Measurements from ENCODE around the gene EFCAB6. TPM values are rescaled to one million over a fixed set of nuclear protein-coding genes. Genes with fewer than 3 reads are reported as not detected.

Gene EFCAB6
- total RNA-seq, 1 experiment from 2014 or later = 0.52 TPM

- Histone ChIP-seq H3K4me2 (ENCODE audit: low read length) (no peak overlapping the region), H3K4me1 (ENCODE audit: control insufficient read depth in 1 of 2, insufficient read depth in 2 of 2, low read length in 2 of 2) (no peaks in the 10 kb centered on the region), H3K27ac (ENCODE audit: low read depth, low read length) (no peak overlapping the region), H3K9me2 (ENCODE audit: insufficient read depth) (no peaks in the 10 kb centered on the region), H3K27me3 (ENCODE audit: insufficient read depth, low read length) (0 out of 2 replicates have a peak, but pooled peaks cover 17% of the 10 kb centered on the region), H3K9me3 (ENCODE audit: control insufficient read depth in 1 of 2, insufficient read depth in 1 of 2, low read depth in 1 of 2, low read length in 2 of 2) (no peaks in the 10 kb centered on the region), H3K9ac (ENCODE audit: low read length) (no peak overlapping the region), H3K4me3 (replicated peaks in 1 of 2; ENCODE audit: low read depth in 1 of 2, low read length in 2 of 2) (no peak overlapping the region), H3K36me3 (ENCODE audit: control insufficient read depth in 1 of 2, insufficient read depth in 2 of 2, low read length in 2 of 2) (no peaks in the 10 kb centered on the region), H3K79me2 (ENCODE audit: insufficient read depth, low read length) (no peaks in the 10 kb centered on the region), H2AFZ (ENCODE audit: low read depth, low read length, poor library complexity, severe bottlenecking) (no peak overlapping the region), H4K20me1 (ENCODE audit: insufficient read depth) (no peaks in the 10 kb centered on the region; the same call in 1 of the 2 replicates)
- ATAC-seq (peak; percentile 82), DNase-seq (ENCODE audit: low read depth, low spot score) (peak; percentile 7)
- TF ChIP-seq POLR2A (IDR thresholded peaks at IDR 0.05; ENCODE audit: borderline replicate concordance, extremely low read depth, insufficient read depth, insufficient read length) = no peak
- TF ChIP-seq, protein P1, sequence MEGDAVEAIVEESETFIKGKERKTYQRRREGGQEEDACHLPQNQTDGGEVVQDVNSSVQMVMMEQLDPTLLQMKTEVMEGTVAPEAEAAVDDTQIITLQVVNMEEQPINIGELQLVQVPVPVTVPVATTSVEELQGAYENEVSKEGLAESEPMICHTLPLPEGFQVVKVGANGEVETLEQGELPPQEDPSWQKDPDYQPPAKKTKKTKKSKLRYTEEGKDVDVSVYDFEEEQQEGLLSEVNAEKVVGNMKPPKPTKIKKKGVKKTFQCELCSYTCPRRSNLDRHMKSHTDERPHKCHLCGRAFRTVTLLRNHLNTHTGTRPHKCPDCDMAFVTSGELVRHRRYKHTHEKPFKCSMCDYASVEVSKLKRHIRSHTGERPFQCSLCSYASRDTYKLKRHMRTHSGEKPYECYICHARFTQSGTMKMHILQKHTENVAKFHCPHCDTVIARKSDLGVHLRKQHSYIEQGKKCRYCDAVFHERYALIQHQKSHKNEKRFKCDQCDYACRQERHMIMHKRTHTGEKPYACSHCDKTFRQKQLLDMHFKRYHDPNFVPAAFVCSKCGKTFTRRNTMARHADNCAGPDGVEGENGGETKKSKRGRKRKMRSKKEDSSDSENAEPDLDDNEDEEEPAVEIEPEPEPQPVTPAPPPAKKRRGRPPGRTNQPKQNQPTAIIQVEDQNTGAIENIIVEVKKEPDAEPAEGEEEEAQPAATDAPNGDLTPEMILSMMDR (IDR thresholded peaks at IDR 0.05 in 2 of 3, conservative IDR thresholded peaks at IDR 0.05 in 1 of 3; ENCODE audit: borderline replicate concordance in 1 of 3, insufficient read depth in 1 of 3, low read depth in 2 of 3, low read length in 2 of 3) = peak in 2 of 3 experiments; percentile 45 to 60; a peak in 4 of 6 replicates
- TF ChIP-seq MAX (IDR thresholded peaks at IDR 0.05) = no peak
- TF ChIP-seq, protein P2, sequence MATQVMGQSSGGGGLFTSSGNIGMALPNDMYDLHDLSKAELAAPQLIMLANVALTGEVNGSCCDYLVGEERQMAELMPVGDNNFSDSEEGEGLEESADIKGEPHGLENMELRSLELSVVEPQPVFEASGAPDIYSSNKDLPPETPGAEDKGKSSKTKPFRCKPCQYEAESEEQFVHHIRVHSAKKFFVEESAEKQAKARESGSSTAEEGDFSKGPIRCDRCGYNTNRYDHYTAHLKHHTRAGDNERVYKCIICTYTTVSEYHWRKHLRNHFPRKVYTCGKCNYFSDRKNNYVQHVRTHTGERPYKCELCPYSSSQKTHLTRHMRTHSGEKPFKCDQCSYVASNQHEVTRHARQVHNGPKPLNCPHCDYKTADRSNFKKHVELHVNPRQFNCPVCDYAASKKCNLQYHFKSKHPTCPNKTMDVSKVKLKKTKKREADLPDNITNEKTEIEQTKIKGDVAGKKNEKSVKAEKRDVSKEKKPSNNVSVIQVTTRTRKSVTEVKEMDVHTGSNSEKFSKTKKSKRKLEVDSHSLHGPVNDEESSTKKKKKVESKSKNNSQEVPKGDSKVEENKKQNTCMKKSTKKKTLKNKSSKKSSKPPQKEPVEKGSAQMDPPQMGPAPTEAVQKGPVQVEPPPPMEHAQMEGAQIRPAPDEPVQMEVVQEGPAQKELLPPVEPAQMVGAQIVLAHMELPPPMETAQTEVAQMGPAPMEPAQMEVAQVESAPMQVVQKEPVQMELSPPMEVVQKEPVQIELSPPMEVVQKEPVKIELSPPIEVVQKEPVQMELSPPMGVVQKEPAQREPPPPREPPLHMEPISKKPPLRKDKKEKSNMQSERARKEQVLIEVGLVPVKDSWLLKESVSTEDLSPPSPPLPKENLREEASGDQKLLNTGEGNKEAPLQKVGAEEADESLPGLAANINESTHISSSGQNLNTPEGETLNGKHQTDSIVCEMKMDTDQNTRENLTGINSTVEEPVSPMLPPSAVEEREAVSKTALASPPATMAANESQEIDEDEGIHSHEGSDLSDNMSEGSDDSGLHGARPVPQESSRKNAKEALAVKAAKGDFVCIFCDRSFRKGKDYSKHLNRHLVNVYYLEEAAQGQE (IDR thresholded peaks at IDR 0.05; ENCODE audit: low read depth) = no peak
- TF ChIP-seq EGR1 (IDR thresholded peaks at IDR 0.05; ENCODE audit: low read depth) = no peak
- no peak for TF ChIP-seq ZFX (IDR thresholded peaks at IDR 0.05)
- ChIA-PET POLR2A (no interaction called here), RAD21 (ENCODE audit: low non-redundant PET in 1 of 2, low total read pairs in 2 of 2, uncharacterized antibody in 2 of 2, unreplicated experiment in 2 of 2) (no interaction called here), CTCF (no interaction called here)
- BruUV-seq (replicated peaks) = no TSS peak
- intact Hi-C loops (cut with micrococcal nuclease) = no loop called here
These were observed 28.3 kb downstream of the EFCAB6 start for GRCh38 chr22:43783777-43784176.
